ENCODE data around the gene MTM1.

The MTM1 gene

DNA sequence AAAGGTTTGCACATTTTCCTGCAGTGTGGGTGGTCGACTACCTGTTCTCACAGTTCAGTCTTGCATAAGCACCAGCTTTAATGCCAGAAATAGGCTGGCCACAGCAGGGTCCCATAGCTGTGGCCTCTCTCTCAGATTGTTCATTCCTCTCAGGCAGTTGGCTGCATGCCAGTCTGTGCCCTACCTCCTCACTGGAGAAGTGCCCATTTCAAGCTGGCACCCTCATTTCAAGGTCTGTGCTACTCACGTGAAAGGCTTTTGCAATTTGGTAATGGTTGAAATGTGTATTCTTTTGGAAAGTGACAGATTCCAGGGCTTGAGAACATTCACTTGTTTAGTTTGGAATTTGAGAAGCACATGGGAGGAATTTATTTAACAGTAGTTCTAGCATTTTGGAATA lies 95.9 kb downstream of the MTM1 start:
- DNase-seq (ENCODE audit: low spot score), result no peak

DNA sequence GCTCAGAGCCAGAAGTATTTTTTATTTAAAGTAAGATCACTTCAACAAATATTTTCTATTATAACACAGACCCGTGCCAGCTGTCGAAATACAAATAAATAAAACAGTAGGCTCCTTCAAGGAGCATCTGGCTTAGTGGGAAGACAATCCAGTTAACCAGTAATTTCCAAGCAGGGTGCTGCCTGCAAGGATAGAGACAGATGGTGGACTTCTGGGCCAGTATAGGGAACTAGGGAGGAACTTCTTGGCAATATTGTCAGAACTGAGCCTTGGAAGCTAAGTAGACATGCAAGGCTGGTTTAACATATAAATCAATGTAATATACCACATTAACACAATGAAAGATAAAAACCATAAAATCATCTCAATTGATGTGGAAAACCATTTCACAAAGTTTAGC lies 107.8 kb downstream of the MTM1 start:
- DNase-seq (ENCODE audit: low spot score), result no peak

DNA sequence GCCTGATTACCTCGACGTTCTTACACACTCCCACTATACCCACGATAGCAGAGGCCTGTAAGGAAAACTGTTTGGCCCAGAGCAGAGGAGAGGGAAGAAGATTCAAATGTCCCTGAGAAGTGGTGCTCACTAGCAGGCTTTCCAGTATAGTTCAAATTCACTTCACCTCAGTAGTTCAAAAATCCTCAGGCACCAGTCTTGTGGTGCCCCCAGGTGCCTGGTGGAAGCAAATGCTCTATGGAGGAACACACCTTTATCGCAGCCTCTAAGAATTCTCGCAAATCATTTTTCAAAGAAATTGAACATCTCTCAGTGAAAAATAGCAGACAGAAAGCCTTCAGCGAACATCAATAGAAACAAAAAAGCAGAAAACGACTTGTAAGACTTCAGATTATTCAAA lies 112.6 kb downstream of the MTM1 start:
- DNase-seq (ENCODE audit: low spot score), result no peak

DNA sequence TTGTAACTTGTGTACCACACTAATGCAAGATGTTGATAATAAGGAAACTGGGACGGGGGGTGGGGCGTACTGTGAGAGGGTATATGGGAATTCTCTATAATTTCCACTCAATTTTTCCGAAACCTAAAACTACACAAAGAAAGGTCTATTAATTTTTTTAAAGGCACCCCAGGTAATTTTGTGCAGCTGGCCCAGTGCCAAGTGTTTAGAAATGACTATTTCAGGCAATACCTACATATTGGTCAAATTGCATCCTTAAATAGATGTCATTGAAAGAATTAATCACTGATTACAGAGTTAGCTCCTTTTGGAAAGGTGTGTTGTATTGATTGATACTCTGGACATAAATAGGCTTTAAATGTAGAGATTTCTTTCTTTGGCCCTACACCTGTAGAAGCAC lies 114.7 kb downstream of the MTM1 start:
- no peak for DNase-seq (ENCODE audit: low spot score)

DNA sequence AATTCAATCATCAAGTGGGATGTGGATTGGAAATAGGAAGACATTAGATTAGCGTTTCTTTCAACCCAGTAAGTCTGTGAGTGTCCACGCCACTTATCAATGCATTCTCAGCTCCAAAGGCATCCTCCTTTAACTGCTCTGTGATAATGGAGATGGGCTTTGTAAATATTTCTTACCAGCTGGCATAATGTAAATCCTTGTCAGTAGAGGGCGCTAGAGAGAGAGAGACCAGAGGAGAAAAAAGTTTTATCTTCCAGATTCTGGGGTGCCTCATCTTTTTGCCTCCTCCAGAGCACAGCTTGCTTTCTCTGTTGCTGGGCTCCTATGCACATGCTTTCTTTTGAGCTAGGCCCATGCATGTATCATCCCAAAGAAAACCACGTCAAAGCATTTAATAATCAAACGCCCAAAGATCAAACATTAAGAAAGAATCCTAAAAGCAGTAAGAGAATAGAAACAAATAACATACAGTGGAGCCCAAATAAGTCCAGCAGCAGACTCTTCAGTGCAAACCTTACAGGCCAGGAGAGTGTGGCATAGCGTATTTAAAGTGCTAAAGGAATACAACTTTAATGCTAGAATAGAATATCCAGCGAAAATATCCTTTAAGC lies 115.2 kb downstream of the MTM1 start:
- no peak for DNase-seq (ENCODE audit: low spot score)

DNA sequence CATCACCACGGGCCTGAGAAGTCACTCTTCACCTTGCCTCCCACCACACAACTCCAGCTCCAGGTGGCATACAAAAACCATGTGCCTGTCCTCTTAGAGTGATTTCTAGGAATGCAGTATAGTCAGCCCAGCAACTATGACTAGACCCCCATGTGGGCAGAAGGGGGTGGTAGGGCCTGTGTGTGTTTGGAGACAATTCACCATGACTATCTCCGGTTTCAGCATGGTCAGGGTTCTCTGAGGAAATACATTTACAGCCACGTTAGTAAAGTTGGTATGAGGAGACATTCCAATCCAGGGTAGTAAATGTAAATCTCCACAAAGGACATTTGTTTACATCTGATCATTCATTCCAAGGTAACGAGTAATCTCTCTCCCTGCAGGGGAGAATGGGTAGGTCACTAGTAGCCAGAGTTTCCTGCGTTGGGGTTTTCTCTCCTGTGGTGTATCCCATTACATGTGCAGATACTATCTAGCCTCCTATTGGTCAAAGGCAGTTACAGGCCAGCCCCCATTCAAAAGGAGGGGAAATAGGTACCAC lies 120.6 kb downstream of the MTM1 start:
- DNase-seq (ENCODE audit: low spot score), result no peak

DNA sequence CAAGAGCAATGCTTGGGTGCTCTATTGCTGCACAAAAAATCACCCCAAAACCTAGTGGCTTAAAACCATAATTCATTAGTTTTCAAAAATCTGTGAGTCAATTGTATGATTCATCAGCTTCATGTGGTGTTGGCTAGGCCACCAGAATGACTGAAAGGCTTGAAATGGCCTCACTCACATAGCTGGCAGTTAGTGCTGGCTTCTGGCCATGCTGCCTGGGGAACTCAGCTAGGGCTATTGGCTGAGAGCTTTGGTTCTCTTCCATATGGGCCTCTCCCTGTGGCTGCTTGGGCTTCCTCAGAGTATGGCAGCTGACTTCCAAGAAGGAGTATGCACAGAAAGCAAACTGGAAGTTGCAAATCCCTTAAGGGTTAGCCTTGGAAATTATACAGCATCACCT lies 121.7 kb downstream of the MTM1 start:
- DNase-seq (ENCODE audit: low spot score), result no peak

DNA sequence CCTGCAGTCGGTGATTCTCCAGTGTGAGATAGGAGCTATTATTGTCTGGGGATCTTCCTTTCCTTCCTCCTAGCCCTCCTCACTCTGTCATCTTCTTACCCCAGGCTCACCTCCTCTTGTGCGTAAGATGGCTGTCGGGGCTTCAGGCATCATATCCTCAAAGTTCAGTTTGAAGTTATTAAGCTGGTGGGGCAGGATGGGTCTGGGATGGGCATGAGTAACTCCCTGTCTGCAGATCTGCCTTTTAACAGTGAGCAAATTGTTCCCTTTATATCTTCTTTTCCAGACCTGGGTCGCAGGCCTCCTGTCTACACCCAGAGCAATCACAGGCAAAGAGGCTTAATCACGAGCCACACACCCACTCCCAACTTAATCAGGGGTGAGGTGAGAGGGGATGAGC lies 123.9 kb downstream of the MTM1 start:
- DNase-seq (ENCODE audit: low spot score), result no peak

DNA sequence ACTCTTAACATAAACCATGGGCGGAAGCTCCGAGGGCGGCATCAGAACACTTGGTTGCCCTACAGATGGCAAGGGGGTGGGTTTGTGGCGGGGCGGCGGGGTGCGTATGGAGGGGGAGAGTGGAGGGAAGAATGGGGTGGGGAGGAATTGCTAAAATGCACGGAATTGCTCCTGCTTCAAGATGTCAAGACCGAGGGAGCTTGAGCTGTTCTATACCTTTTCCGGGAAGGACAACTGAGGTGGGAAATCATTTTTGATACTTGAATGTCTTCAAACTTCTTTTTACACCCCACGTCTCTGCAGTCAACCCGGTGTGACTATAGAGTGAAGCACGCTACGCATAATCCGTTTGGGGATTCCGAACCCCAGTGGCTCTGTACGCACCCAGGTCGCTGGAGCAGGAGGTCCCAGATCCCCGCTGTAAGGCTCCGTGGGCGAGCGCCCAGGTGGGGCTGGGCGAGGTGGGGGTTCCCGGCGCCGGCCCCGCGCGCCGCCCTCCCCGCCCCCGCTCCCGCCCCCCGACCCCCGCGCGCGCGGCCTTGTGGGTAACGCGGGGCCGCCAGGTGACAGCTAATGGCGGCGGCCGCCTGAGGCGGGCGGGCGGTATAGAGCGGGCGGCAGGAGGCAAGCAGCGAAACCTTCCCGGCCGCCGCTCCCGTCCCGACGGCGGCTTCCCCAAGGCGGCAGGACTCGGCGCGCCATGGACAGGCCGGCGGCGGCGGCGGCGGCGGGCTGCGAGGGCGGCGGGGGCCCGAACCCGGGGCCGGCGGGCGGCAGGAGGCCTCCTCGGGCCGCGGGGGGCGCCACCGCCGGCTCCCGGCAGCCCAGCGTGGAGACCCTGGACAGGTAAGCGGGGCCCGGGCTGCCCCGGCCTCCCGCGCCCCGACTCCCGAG lies 124.7 kb downstream of the MTM1 start, which contains the start of gene MTMR1:
Gene MTMR1 (plus strand): TSS at position 566 of the 894 bp plus-strand sequence. CDS start 135 bp downstream, at position 701.
- DNase-seq (ENCODE audit: low spot score), result no peak

DNA sequence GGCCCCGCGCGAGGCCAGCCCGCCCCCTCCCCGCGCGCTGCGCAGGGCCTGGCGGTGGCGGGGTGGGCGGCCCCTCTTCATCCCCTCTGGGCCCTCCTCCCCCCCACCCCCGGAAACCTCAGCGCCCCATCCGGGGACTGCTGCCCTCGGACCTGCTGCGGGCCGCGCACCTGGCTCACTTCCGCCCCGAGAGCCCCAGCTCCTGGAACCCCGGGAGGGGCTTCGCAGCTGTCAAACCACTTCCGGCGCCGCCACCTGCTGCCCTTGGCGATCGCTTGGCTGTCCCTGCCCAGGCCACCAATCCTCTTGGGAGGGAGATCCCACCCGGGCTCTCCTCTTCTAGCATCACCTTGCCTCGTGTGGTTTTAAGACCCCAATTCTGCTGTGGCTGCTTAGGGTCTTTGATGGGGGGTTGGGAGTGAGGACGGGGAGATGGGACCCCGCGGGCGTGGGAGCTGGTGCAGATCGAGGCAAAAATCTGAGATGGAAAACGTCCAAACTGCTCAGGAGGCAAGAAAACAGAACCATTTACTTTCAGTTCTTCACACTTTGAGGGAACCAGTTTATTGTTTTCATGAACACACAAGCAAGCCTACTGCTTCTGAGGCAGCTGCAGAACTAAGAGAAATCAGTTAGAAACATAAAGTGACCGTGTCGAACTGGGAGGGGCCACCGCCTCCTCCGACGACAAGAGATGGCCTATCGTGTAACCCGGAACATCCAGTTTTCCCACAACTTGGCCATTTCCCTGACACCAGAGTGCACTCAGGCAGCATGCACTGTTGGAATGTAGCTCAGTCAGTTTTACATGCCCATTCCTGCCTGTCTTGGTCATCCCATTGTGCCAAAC lies 125.5 kb downstream of the MTM1 start:
- DNase-seq (ENCODE audit: low spot score), result no peak

DNA sequence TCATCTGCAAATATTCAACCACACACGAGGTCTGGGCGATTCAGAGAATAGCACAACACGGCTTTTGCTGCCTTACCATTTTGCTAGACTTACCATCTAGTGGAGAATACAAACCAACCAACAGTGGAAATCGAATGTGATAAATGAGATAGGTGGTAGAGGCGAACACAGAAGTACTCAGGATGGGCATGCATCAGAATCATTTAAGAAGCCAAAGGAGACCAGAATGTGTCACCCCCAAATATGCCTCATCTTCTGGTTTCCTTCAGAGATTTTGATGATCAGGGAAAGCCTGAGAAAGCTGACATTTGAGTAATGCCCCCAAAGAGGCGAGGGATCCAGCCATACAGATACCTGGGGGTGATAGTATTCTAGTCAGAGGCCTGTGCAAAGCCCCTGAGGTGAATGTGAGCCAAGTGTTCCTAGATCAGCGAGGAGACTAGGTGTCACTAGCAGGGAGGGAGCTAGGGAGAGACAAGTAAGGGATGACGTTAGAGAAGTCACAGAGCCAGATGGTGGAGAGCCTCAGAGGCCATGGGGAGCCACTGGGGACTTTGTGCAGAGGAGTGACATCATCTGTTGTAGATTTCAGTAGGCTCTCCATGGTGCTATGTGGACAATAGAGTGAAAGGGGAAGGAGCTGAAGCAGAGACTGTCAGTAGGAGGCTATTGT lies 126.5 kb downstream of the MTM1 start:
- DNase-seq (ENCODE audit: low spot score), result no peak

DNA sequence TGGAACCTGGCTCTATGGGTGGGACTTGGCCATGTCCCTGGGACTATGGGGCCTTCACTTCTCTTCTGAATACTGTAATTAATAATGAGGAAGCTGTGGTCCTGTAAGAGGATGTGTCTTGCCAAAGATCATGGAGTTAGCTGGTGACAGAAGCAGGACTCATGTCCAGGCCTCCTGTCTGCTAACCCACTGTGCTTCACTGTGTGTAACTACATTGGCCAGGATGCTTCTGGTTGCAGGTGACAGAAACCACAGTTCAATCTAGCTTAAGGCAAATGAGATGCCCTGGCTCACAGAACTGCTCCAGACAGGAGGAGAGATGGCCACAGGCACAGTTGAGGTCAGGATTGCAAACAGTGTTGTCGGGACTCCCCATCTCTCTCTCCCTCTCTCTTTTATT lies 127.9 kb downstream of the MTM1 start:
- no peak for DNase-seq (ENCODE audit: low spot score)

DNA sequence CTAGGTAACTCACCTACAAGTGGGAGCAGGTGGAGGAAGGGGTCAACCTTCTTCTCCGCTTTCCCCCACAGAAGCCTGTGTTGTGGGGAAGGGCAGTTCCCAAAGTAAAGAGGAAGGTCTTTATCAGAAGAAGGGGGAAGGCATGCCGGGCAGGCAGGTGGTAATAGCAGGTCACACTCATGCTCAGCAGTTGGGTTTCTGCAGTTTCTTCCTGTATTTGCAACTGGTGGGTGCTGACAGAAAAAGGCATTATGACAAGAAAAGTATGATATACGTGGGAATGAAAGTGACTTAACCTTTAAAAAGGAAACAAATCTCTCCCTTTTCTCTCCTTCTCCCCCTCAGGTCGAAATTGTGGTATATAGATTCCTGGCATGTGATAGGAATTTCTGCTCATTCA lies 128.4 kb downstream of the MTM1 start:
- DNase-seq (ENCODE audit: low spot score), result no peak

DNA sequence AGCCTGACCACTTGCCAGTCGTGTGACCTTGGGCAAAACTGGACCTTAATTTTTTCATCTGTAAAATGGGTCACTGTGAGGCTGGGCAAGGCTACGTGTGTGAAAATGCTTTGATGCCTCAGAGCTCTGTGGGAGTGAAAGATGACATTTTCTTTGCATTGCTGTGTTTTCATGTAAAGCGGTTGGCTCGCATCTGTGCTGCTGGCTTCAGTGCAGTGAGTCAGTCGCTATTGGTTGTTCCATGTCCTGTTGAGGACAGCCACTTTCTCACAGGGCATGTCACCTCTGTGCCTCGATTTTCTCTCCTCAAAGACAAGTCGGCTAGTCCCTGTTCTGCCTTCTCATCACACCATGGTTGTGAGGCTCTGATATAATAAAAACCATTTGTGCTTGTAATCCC lies 129.2 kb downstream of the MTM1 start:
- no peak for DNase-seq (ENCODE audit: low spot score)

DNA sequence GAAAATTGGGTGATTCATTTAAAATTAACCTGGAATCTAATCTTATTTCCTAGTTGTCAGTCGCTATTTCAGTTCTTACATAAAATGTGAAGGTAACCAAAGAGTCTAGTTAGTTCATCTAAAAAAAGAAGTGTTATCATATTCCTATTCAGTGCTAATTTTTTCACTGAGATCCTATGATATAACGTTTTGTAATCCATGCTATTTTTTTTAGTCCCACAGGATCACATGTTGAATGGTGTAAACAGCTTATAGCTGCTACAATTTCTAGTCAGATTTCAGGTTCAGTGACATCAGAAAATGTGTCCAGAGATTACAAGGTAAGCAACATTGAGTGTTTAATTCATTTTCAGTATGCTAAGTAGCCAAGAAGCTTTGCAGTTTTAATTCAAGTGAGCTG lies 130.6 kb downstream of the MTM1 start:
- DNase-seq (ENCODE audit: low spot score), result no peak

DNA sequence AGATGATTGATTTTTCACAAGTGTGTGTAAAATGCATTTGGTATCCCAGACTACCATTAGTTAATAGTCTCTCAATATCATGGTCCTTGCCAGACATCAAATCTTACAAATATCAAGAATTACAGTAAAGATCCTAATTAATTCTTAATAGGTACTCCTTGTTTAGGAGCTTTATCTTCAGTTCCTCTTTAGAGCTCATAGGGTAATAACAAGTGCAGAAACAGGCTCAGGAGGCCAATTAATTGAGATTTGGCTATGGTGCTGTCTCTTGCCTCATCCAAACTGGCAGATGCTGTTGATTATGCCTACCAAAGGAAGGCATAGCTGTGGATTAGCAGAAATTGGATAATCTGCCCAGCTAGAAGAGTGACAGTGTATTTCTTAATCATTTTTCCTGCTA lies 131.7 kb downstream of the MTM1 start:
- no peak for DNase-seq (ENCODE audit: low spot score)

DNA sequence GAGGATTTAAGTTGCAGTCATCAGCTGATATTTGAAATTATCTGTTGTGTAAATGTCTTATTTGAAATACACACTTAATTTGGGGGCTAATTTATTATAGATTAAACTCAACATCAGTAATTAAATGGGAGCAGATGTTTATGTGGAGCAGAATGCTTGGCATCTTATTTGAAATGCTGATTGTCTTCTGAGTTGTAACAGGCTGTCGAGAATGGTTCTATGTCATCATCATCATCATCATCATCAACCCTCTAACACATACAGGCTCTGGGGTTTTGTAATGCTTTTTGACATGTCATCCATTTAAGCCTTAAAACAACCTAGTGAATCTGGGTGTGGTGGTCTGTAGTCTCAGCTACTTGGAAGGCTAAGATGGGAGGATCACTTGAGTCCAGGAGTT lies 133.0 kb downstream of the MTM1 start:
- DNase-seq (ENCODE audit: low spot score), result no peak

DNA sequence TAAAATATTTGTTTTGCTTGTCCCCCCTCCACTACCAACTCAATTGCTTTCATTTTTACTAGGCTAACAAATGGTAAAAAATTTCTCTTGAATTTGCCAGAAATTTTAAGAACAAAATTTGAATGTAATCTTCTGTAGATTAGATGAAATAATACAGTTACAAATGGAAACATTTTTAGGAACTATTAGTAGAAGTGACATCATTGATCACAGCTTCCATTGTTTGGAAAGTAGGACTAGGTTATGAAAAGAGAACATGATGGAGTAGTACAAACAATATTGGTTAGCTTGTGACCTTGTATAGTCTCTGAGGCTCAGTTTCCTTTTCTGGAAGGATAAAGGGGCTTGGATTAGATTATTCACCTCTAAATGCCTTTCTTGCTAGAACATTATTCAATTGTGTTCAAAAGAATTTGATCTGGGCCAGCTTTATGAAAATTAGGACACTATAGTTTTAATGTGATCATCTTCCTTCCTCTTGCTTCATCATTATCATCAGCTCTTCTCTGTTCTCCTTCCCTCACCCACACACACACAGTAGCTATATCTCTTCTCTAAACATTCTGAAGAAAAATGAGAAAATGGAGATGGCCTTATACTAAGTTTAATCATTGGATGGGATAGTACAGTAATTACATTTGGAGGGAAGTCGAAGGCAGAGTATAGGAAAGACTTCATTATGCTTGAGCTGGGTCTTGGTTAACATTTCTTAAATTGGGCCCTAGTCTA lies 134.7 kb downstream of the MTM1 start:
- no peak for DNase-seq (ENCODE audit: low spot score)

DNA sequence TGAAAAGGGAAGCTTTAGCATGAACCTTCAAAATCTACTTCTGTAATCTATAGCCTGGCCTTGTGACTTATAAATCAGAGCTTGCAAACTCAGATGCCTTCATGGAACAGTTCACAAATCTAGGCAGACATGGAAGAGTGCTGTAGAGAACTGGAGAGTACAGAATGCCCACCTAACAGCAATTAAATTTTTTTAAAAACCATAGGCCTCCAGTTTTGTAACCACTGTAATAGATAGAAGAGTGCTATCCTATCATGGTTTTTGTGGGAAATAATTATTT lies 135.2 kb downstream of the MTM1 start:
- no peak for DNase-seq (ENCODE audit: low spot score)

DNA sequence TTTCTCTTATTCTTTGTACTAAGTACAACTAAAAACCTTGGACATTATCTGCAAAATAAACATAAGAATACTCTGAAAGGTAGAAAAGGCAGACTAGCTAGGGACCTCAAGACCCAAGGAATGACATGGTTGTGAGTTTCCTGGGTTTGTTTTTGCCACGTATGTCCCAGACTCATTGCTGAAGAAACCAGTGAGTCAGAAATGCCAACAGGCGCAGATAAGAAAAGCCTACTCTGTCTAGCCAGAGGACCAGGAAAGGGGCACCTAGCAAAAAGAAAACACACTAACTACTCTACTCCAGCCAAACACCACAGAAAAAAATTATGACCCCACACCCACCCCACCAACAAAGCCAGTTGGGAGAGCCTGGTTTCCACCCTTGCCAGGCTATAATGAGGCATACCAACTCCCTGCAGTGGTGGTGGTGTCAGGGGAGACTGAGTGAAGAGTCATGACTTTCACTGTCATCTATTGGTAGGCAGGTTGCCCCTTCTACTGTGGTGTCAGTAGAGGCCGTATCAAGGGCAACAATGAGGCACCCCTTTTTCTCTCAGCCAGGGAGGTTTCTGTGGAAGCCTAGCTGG lies 135.7 kb downstream of the MTM1 start:
- DNase-seq (ENCODE audit: low spot score), result no peak

DNA sequence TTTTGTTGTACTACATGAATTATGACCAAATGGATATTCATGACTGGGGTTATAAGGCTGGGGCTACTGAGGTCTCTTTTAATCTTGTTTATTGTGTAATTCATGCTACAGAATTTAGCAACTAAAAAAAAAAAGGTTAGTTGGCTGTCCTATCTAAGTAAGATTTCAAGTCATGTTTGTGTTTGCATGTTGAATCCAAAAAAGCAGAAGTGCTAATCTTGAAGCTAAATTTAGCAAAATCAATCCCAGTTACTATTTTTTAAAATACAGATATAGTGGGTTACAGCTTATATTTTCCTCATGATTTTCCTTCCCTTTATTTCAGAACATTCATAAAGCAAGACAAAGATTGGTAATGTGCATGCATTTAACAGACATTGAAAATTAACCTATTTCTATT lies 144.2 kb downstream of the MTM1 start:
- no peak for DNase-seq (ENCODE audit: low spot score)

Data from putamen (tissue), 1 donor.